Measurements from ENCODE around the gene FBXL7.

DNA sequence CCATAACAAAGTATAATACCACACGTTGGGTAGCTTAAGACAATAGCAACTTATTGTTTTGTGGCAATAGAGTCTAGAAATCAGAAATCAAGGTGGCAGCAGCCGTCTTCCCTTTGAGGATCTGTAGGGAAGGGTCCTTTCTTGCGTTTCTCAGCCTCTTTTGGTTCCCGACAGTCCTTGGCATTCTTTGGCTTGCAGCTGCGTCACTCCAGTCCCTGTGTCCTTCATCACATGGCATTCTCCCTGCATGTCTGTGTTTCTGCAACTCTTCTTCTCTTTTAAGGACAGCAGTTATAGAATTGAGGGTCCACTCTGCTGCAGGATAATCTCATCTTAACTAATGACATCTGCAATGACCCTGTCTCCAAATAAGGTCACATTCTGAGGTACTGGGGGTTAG is 140.1 kb downstream of the FBXL7 start:
- TF ChIP-seq, protein P1, sequence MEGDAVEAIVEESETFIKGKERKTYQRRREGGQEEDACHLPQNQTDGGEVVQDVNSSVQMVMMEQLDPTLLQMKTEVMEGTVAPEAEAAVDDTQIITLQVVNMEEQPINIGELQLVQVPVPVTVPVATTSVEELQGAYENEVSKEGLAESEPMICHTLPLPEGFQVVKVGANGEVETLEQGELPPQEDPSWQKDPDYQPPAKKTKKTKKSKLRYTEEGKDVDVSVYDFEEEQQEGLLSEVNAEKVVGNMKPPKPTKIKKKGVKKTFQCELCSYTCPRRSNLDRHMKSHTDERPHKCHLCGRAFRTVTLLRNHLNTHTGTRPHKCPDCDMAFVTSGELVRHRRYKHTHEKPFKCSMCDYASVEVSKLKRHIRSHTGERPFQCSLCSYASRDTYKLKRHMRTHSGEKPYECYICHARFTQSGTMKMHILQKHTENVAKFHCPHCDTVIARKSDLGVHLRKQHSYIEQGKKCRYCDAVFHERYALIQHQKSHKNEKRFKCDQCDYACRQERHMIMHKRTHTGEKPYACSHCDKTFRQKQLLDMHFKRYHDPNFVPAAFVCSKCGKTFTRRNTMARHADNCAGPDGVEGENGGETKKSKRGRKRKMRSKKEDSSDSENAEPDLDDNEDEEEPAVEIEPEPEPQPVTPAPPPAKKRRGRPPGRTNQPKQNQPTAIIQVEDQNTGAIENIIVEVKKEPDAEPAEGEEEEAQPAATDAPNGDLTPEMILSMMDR (IDR thresholded peaks at IDR 0.05) = no peak
- no peak for TF ChIP-seq POLR2A (IDR thresholded peaks at IDR 0.05)

All from right lobe of liver (tissue), 4 donors.